Activated CD8-positive, alpha-beta memory T cell treated with anti-CD3 and anti-CD28 coated beads for 36 hours (primary cell): Measurements from ENCODE around the gene HNRNPA3. TPM values are rescaled to one million over a fixed set of nuclear protein-coding genes. Genes with fewer than 3 reads are reported as not detected.
"Not testable (repeated sequence)": the region's sequence is repeated elsewhere in the genome, so short reads cannot be mapped to it uniquely, and the experiment has no call there.

Source experiments
- CTCF ChIA-PET: fragments of 350-600 bp; sonication (Branson Sonifier 250); formaldehyde crosslinking; loops from one replicate; lab custom pipeline; 2021; ENCODE audit warnings: antibody characterized with exemption; lab: Charles Lee
- POLR2A ChIA-PET: fragments of 350-600 bp; sonication (Branson Sonifier 250); formaldehyde crosslinking; loops from one replicate; lab custom pipeline; 2021; ENCODE audit warnings: antibody characterized with exemption; lab: Charles Lee
- total RNA-seq, 2 experiments: library from RNA; stranded (reverse); gene quantifications; one replicate each; pipeline ENCODE4 v1.2.3, GENCODE V29; 2021

Gene HNRNPA3
- total RNA-seq, 2 experiments from 2014 or later = 220 to 227 TPM

GRCh38 chr2:177261116-177262060 is 48.8 kb downstream of the HNRNPA3 start:
- POLR2A ChIA-PET = interaction anchor here (0.8 kb wide), 1 partner anchor 30 kb away, joined by 4 read pairs; no protein-coding TSS in a partner anchor
- CTCF ChIA-PET = interaction anchor here (0.7 kb wide), 2 partner anchors 46 to 97 kb away, joined by 4 to 5 read pairs; no protein-coding TSS in a partner anchor

GRCh38 chr2:177262092-177262491 is 49.5 kb downstream of the HNRNPA3 start:
- POLR2A ChIA-PET = interaction anchor here (2.0 to 2.6 kb wide), 2 partner anchors 27 to 33 kb away, joined by 8 to 13 read pairs; no protein-coding TSS in a partner anchor
- CTCF ChIA-PET = interaction anchor here (1.5 to 3.7 kb wide), 3 partner anchors 9 to 97 kb away, joined by 3 to 30 read pairs (median 16); no protein-coding TSS in a partner anchor

GRCh38 chr2:177262958-177263450 is 50.4 kb downstream of the HNRNPA3 start:
- POLR2A ChIA-PET = interaction anchor here (0.7 to 3.7 kb wide), 13 partner anchors 10 to 1188 kb away, joined by 3 to 98 read pairs (median 8); partner anchors contain the start of genes AGPS, HNRNPA3, PJVK and PRKRA
- CTCF ChIA-PET = interaction anchor here (0.7 to 3.7 kb wide), 19 partner anchors 9 to 129 kb away, joined by 3 to 30 read pairs (median 5); partner anchors contain the start of gene HNRNPA3

GRCh38 chr2:177263451-177264208 is 51.0 kb downstream of the HNRNPA3 start:
- ChIA-PET POLR2A (interaction anchor here (0.7 to 3.7 kb wide), 19 partner anchors 10 to 1187 kb away, joined by 3 to 98 read pairs (median 6); partner anchors contain the start of genes AGPS, HNRNPA3, PJVK and PRKRA), CTCF (interaction anchor here (0.7 to 3.7 kb wide), 23 partner anchors 9 to 128 kb away, joined by 3 to 30 read pairs (median 5); partner anchors contain the start of gene HNRNPA3)

GRCh38 chr2:177264209-177264692 is 51.7 kb downstream of the HNRNPA3 start:
- POLR2A ChIA-PET = interaction anchor here (0.7 to 3.7 kb wide), 26 partner anchors 9 to 1187 kb away, joined by 3 to 98 read pairs (median 6); partner anchors contain the start of genes AGPS, HNRNPA3, PJVK and PRKRA
- CTCF ChIA-PET = interaction anchor here (0.7 to 3.7 kb wide), 21 partner anchors 8 to 116 kb away, joined by 3 to 30 read pairs (median 6); partner anchors contain the start of gene HNRNPA3

GRCh38 chr2:177264693-177265587 is 52.3 kb downstream of the HNRNPA3 start, which contains the start of gene NFE2L2:
TSS of gene NFE2L2 (minus strand) at chr2:177264727. CDS start at chr2:177264576, 151 bp downstream.
- ChIA-PET POLR2A (interaction anchor here (0.5 to 3.7 kb wide), 22 partner anchors 9 to 1186 kb away, joined by 3 to 98 read pairs (median 5); partner anchors contain the start of genes AGPS, HNRNPA3, PJVK and PRKRA), CTCF (interaction anchor here (0.7 to 3.7 kb wide), 16 partner anchors 10 to 100 kb away, joined by 3 to 30 read pairs (median 8); partner anchors contain the start of gene HNRNPA3)

GRCh38 chr2:177265824-177266817 is 53.5 kb downstream of the HNRNPA3 start:
- POLR2A ChIA-PET = interaction anchor here (0.9 to 3.7 kb wide), 6 partner anchors 25 to 127 kb away, joined by 3 to 98 read pairs (median 6); partner anchors contain the start of genes AGPS and HNRNPA3
- CTCF ChIA-PET = interaction anchor here (1.0 to 3.7 kb wide), 5 partner anchors 10 to 30 kb away, joined by 3 to 17 read pairs (median 12); no protein-coding TSS in a partner anchor

- POLR2A ChIA-PET = interaction anchor here (1.1 kb wide), 1 partner anchor 126 kb away, joined by 5 read pairs; no protein-coding TSS in a partner anchor
- CTCF ChIA-PET = not testable (repeated sequence)
Measured at GRCh38 chr2:177266955-177267354, 54.4 kb downstream of the HNRNPA3 start.

GRCh38 chr2:177268187-177268871 is 55.7 kb downstream of the HNRNPA3 start:
- CTCF ChIA-PET = no interaction called here
- POLR2A ChIA-PET = no interaction called here

- ChIA-PET POLR2A (no interaction called here), CTCF (no interaction called here)
Measured at GRCh38 chr2:177268901-177269300, 56.3 kb downstream of the HNRNPA3 start.

GRCh38 chr2:177270531-177270930 is 57.9 kb downstream of the HNRNPA3 start:
- CTCF ChIA-PET = interaction anchor here (0.9 kb wide), 1 partner anchor 26 kb away, joined by 3 read pairs; no protein-coding TSS in a partner anchor
- POLR2A ChIA-PET = no interaction called here

GRCh38 chr2:177271981-177272666 is 59.5 kb downstream of the HNRNPA3 start:
- CTCF ChIA-PET = interaction anchor here (0.6 kb wide), 1 partner anchor 8 kb away, joined by 3 read pairs; no protein-coding TSS in a partner anchor

GRCh38 chr2:177272765-177273164 is 60.2 kb downstream of the HNRNPA3 start:
- POLR2A ChIA-PET = interaction anchor here (1.5 kb wide), 1 partner anchor 8 kb away, joined by 3 read pairs; the partner anchor contains the start of gene NFE2L2
- CTCF ChIA-PET = interaction anchor here (0.6 kb wide), 1 partner anchor 9 kb away, joined by 3 read pairs; no protein-coding TSS in a partner anchor

More at GRCh38 chr2:177271981-177272666, 59.5 kb downstream of the HNRNPA3 start:
- POLR2A ChIA-PET = no interaction called here

GRCh38 chr2:177273408-177273807 is 60.8 kb downstream of the HNRNPA3 start:
- ChIA-PET POLR2A (interaction anchor here (1.5 kb wide), 1 partner anchor 9 kb away, joined by 3 read pairs; the partner anchor contains the start of gene NFE2L2), CTCF (no interaction called here)
